ENCODE results near the gene TANC1.

- TF ChIP-seq, protein P1, sequence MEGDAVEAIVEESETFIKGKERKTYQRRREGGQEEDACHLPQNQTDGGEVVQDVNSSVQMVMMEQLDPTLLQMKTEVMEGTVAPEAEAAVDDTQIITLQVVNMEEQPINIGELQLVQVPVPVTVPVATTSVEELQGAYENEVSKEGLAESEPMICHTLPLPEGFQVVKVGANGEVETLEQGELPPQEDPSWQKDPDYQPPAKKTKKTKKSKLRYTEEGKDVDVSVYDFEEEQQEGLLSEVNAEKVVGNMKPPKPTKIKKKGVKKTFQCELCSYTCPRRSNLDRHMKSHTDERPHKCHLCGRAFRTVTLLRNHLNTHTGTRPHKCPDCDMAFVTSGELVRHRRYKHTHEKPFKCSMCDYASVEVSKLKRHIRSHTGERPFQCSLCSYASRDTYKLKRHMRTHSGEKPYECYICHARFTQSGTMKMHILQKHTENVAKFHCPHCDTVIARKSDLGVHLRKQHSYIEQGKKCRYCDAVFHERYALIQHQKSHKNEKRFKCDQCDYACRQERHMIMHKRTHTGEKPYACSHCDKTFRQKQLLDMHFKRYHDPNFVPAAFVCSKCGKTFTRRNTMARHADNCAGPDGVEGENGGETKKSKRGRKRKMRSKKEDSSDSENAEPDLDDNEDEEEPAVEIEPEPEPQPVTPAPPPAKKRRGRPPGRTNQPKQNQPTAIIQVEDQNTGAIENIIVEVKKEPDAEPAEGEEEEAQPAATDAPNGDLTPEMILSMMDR (IDR thresholded peaks at IDR 0.05; ENCODE audit: poor library complexity, severe bottlenecking): no peak
- no peak for TF ChIP-seq EZH2 (IDR thresholded peaks at IDR 0.05; ENCODE audit: borderline replicate concordance, insufficient read depth, low read length, poor library complexity, severe bottlenecking)
- TF ChIP-seq EP300 (conservative IDR thresholded peaks at IDR 0.05; ENCODE audit: poor library complexity, severe bottlenecking): no peak
- no peak for TF ChIP-seq RAD21 (conservative IDR thresholded peaks at IDR 0.05)
- no peak for TF ChIP-seq REST (IDR thresholded peaks at IDR 0.05; ENCODE audit: borderline replicate concordance)
- TF ChIP-seq POLR2AphosphoS5 (IDR thresholded peaks at IDR 0.05): no peak
- no peak for TF ChIP-seq TAF1 (IDR thresholded peaks at IDR 0.05; ENCODE audit: low read depth)
Observed at GRCh38 chr2:158928515-158928914, 39.9 kb upstream of the TANC1 start.

All from neural cell (in vitro differentiated cells).